ENCODE data around the gene NSUN6. TPM values are rescaled to one million over a fixed set of nuclear protein-coding genes. Genes with fewer than 3 reads are reported as not detected.

The NSUN6 gene
- total and polyA plus RNA-seq, 2 donors (not counting 1 experiment from before 2014, with no cell fraction given), result 4.2 to 9.4 TPM

- Histone ChIP-seq H3K4me1 (ENCODE audit: control insufficient read depth, extremely low read depth, insufficient read depth, low read length) (no peaks in the 10 kb centered on the region), H3K4me3 (replicated peaks in 1 of 4; ENCODE audit: control extremely low read depth in 1 of 4, insufficient read depth in 1 of 4, low read depth in 3 of 4, low read length in 4 of 4) (no peak overlapping the region), H3K79me2 (ENCODE audit: control insufficient read depth, insufficient read depth, low read length) (no peaks in the 10 kb centered on the region), H3K4me2 (ENCODE audit: extremely low read depth, insufficient read depth, low read length) (no peak overlapping the region), H3K9ac (ENCODE audit: insufficient read depth, low read length) (no peak overlapping the region), H3K27ac (ENCODE audit: insufficient read depth, low read length) (no peak overlapping the region), H3K9me3 (ENCODE audit: control insufficient read depth, insufficient read depth, low read depth, low read length) (no peaks in the 10 kb centered on the region), H3K27me3 (ENCODE audit: control insufficient read depth, insufficient read depth, low read length) (no peaks in the 10 kb centered on the region), H2AFZ (ENCODE audit: low read length) (no peak overlapping the region), H3K36me3 (ENCODE audit: control insufficient read depth, insufficient read depth, low read length) (no peaks in the 10 kb centered on the region), H4K20me1 (ENCODE audit: control insufficient read depth, extremely low read depth, insufficient read depth, low read length) (no peaks in the 10 kb centered on the region)
- TF ChIP-seq EZH2 (IDR thresholded peaks at IDR 0.05; ENCODE audit: low read length, missing control alignments), result no peak
- TF ChIP-seq CTCF (conservative IDR thresholded peaks at IDR 0.05 in 1 of 2, IDR thresholded peaks at IDR 0.05 in 1 of 2; ENCODE audit: low read depth in 1 of 2, low read length in 2 of 2), result no peak
- peak in 1 of 2 donors; percentile 19 for DNase-seq (ENCODE audit: low read depth in 2 of 2)
Observed at GRCh38 chr10:18523025-18523424, 128.4 kb downstream of the NSUN6 start.

- H3K9ac ChIP-seq (ENCODE audit: insufficient read depth, low read length), result no peak overlapping the region
- TF ChIP-seq EZH2 (IDR thresholded peaks at IDR 0.05; ENCODE audit: low read length, missing control alignments) (no peak), CTCF (conservative IDR thresholded peaks at IDR 0.05 in 1 of 2, IDR thresholded peaks at IDR 0.05 in 1 of 2; ENCODE audit: low read depth in 1 of 2, low read length in 2 of 2) (no peak)
- DNase-seq (ENCODE audit: low read depth in 2 of 2), result no peak
- H3K36me3 ChIP-seq (ENCODE audit: control insufficient read depth, insufficient read depth, low read length), result no peaks in the 10 kb centered on the region
- no peaks in the 10 kb centered on the region for H3K79me2 ChIP-seq (ENCODE audit: control insufficient read depth, insufficient read depth, low read length)
- H4K20me1 ChIP-seq (ENCODE audit: control insufficient read depth, extremely low read depth, insufficient read depth, low read length), result no peaks in the 10 kb centered on the region
- no peaks in the 10 kb centered on the region for H3K27me3 ChIP-seq (ENCODE audit: control insufficient read depth, insufficient read depth, low read length)
- no peak overlapping the region for H3K27ac ChIP-seq (ENCODE audit: insufficient read depth, low read length)
- no peak overlapping the region for H2AFZ ChIP-seq (ENCODE audit: low read length)
- no peaks in the 10 kb centered on the region for H3K4me1 ChIP-seq (ENCODE audit: control insufficient read depth, extremely low read depth, insufficient read depth, low read length)
- no peak overlapping the region for H3K4me2 ChIP-seq (ENCODE audit: extremely low read depth, insufficient read depth, low read length)
- no peaks in the 10 kb centered on the region for H3K9me3 ChIP-seq (ENCODE audit: control insufficient read depth, insufficient read depth, low read depth, low read length)
- H3K4me3 ChIP-seq (replicated peaks in 1 of 4; ENCODE audit: control extremely low read depth in 1 of 4, insufficient read depth in 1 of 4, low read depth in 3 of 4, low read length in 4 of 4), result no peak overlapping the region
Observed at GRCh38 chr10:18516851-18517250, 134.5 kb downstream of the NSUN6 start.

DNA sequence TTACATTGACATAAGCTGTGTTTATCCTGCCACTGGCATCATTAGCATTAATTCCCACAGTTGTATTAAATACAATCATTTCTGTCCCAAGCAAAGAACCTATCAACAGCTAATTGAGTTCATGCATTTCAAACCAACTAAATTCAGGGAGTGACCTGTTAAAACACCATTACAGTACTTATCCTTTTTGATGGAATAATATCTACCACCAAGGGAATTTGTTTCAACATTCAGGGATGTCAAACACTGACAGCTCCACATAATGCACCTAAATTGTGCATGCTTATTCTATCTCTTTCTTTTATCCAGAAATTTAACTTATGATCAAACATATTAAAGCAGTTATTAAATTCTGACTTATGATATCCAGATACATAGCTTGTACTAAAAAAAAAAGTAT, 136.8 kb downstream of the NSUN6 start:
- no peak for DNase-seq (ENCODE audit: low read depth in 2 of 2)
- Histone ChIP-seq H3K27me3 (ENCODE audit: control insufficient read depth, insufficient read depth, low read length) (no peaks in the 10 kb centered on the region), H3K79me2 (ENCODE audit: control insufficient read depth, insufficient read depth, low read length) (no peaks in the 10 kb centered on the region), H3K4me3 (replicated peaks in 1 of 4; ENCODE audit: control extremely low read depth in 1 of 4, insufficient read depth in 1 of 4, low read depth in 3 of 4, low read length in 4 of 4) (no peak overlapping the region), H3K9me3 (ENCODE audit: control insufficient read depth, insufficient read depth, low read depth, low read length) (no peaks in the 10 kb centered on the region), H4K20me1 (ENCODE audit: control insufficient read depth, extremely low read depth, insufficient read depth, low read length) (no peaks in the 10 kb centered on the region), H3K4me1 (ENCODE audit: control insufficient read depth, extremely low read depth, insufficient read depth, low read length) (no peaks in the 10 kb centered on the region), H3K27ac (ENCODE audit: insufficient read depth, low read length) (no peak overlapping the region), H3K4me2 (ENCODE audit: extremely low read depth, insufficient read depth, low read length) (no peak overlapping the region), H3K36me3 (ENCODE audit: control insufficient read depth, insufficient read depth, low read length) (no peaks in the 10 kb centered on the region), H2AFZ (ENCODE audit: low read length) (no peak overlapping the region), H3K9ac (ENCODE audit: insufficient read depth, low read length) (no peak overlapping the region)
- TF ChIP-seq CTCF (conservative IDR thresholded peaks at IDR 0.05 in 1 of 2, IDR thresholded peaks at IDR 0.05 in 1 of 2; ENCODE audit: low read depth in 1 of 2, low read length in 2 of 2) (no peak), EZH2 (IDR thresholded peaks at IDR 0.05; ENCODE audit: low read length, missing control alignments) (no peak)

All from fibroblast of lung (primary cell).